DND-41 (cell line): ENCODE measurements around the gene AKR1B15.

Experiments used
- EZH2 ChIP-seq: IDR thresholded peaks from 3 replicates; pipeline ENCODE4 v1.6.1; 2012; ENCODE audit warnings: borderline replicate concordance, low read depth, mild to moderate bottlenecking, moderate library complexity, low read length, inconsistent platforms; ENCODE audit not compliant: severe bottlenecking
- TF ChIP-seq, protein P1 (sequence below): IDR thresholded peaks from 2 replicates; pipeline ENCODE4 v1.5.1; 2012; ENCODE audit warnings: borderline replicate concordance, low read length, moderate library complexity, mild to moderate bottlenecking; ENCODE audit not compliant: poor library complexity, severe bottlenecking; ENCODE audit errors: extremely low read depth

DNA sequence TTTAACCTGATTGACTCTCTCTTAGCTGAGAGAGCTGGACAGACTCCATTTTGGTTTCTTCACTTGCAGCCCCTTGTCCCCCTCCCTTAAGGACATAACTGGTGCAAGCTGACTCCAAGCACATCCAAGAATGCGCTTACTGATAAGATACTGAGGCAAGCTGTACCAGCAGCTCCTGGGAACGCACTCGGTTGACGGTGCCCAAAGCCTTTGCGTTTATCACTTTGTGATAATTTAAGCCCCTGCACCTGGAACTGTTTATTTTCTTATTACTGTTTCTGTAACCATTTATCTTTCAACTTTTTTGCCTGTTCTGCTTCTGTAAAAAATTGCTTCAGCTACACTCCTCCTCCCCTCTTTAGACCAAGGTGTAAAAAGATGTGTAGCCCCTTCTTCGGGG is 8.5 kb downstream of the AKR1B15 start:
- TF ChIP-seq, protein P1, sequence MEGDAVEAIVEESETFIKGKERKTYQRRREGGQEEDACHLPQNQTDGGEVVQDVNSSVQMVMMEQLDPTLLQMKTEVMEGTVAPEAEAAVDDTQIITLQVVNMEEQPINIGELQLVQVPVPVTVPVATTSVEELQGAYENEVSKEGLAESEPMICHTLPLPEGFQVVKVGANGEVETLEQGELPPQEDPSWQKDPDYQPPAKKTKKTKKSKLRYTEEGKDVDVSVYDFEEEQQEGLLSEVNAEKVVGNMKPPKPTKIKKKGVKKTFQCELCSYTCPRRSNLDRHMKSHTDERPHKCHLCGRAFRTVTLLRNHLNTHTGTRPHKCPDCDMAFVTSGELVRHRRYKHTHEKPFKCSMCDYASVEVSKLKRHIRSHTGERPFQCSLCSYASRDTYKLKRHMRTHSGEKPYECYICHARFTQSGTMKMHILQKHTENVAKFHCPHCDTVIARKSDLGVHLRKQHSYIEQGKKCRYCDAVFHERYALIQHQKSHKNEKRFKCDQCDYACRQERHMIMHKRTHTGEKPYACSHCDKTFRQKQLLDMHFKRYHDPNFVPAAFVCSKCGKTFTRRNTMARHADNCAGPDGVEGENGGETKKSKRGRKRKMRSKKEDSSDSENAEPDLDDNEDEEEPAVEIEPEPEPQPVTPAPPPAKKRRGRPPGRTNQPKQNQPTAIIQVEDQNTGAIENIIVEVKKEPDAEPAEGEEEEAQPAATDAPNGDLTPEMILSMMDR = no peak
- no peak for TF ChIP-seq EZH2
